LNCaP clone FGC (cell line): ENCODE measurements around the gene TFRC.

Experiments used
- DNase-seq: peaks from one replicate; pipeline ENCODE4 v3.0.0-alpha.2; 2011; ENCODE audit warnings: low read depth
- H3K4me3 ChIP-seq: 2 replicates; pipeline ENCODE4 v1.5.1; 2011; ENCODE audit warnings: mild to moderate bottlenecking, low read depth, low read length, control low read depth
- TF ChIP-seq, protein P1 (sequence below): IDR thresholded peaks from 2 replicates; pipeline ENCODE4 v1.5.1; 2012; ENCODE audit warnings: mild to moderate bottlenecking; ENCODE audit not compliant: control insufficient read depth, insufficient read depth; ENCODE audit errors: extremely low read depth

Gene TFRC

DNA sequence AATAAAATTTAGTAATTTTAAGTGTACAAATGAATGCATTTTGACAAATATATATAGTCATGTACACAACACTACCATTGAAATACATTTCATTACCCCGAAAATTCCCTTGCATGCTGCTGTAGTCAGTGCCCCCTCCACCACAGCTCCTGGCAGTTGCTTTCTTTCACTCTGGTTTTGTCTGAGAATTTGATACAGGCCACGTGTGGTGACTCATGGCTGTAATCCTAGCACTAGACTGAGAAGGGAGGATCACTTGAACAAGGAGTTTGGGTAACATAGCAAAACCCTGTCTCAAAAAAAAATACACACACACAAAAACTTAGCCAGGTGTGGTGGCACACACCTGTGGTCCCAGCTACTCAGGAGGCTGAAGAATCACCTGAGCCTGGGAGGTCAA is 65.4 kb downstream of the TFRC start:
- TF ChIP-seq, protein P1, sequence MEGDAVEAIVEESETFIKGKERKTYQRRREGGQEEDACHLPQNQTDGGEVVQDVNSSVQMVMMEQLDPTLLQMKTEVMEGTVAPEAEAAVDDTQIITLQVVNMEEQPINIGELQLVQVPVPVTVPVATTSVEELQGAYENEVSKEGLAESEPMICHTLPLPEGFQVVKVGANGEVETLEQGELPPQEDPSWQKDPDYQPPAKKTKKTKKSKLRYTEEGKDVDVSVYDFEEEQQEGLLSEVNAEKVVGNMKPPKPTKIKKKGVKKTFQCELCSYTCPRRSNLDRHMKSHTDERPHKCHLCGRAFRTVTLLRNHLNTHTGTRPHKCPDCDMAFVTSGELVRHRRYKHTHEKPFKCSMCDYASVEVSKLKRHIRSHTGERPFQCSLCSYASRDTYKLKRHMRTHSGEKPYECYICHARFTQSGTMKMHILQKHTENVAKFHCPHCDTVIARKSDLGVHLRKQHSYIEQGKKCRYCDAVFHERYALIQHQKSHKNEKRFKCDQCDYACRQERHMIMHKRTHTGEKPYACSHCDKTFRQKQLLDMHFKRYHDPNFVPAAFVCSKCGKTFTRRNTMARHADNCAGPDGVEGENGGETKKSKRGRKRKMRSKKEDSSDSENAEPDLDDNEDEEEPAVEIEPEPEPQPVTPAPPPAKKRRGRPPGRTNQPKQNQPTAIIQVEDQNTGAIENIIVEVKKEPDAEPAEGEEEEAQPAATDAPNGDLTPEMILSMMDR, result no peak
- no peak overlapping the region for H3K4me3 ChIP-seq
- DNase-seq, result no peak

DNA sequence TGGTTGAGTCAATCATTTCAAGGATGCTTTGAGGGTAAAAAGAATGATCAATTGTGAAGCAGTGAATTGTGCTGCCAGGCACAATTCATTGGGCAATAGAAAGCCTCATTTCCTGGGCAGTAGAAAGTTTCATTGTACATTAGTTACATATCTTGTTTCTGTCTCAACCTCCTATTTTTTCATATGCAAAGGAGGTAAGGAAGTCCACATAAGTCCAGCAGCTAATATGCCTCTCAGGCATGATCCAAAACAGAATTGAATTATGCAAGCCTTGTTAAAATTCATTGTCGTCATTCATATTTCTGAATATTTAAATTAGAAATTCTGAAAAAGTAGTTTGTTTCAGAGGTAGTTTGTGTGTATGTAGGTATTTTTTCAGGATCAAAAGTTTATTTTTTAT is 65.8 kb downstream of the TFRC start:
- H3K4me3 ChIP-seq, result no peak overlapping the region
- DNase-seq, result no peak
- TF ChIP-seq, protein P1, result no peak

DNA sequence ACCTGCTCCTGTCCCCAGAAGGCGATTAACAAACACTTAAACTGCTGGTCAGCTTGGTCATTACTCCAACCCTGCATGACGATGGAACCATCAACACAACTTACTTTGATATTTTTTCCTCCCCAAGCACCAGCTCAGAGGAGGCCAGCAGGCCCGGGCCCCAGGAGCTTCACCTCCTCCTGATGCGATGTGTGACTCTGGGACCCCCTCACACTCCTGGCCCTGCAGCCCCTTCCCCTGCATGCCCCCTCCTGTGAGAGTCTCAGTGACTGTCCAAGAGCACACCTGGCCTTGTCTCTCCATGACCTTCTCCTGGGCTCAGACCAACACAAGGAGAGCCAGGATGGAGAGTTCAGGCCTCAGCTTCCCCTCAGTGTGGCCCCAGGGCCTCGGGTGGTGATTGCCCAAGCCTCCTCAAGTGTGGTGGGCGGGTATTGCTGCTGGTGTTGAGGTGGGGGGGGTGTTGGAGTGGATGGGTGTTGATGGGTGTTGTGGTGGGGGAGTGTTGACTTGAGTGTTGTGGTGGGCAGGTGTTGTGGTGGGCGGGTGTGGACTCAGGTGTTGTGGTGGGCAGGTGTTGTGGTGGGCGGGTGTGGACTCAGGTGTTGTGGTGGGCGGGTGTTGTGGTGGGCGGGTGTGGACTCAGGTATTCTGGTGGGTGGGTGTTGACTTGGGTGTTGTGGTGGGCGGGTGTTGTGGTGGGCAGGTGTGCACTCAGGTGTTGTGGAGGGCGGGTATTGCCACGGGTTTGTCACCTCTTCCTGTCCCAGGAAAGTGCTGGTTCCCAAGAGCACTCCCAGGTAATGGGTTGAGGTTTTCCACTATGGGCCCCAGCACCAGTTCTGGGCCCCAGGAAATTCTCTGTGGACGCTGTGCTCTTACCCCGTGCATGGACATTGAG is 68.1 kb downstream of the TFRC start:
- TF ChIP-seq, protein P1, result no peak
- no peak for DNase-seq
- no peak overlapping the region for H3K4me3 ChIP-seq

DNA sequence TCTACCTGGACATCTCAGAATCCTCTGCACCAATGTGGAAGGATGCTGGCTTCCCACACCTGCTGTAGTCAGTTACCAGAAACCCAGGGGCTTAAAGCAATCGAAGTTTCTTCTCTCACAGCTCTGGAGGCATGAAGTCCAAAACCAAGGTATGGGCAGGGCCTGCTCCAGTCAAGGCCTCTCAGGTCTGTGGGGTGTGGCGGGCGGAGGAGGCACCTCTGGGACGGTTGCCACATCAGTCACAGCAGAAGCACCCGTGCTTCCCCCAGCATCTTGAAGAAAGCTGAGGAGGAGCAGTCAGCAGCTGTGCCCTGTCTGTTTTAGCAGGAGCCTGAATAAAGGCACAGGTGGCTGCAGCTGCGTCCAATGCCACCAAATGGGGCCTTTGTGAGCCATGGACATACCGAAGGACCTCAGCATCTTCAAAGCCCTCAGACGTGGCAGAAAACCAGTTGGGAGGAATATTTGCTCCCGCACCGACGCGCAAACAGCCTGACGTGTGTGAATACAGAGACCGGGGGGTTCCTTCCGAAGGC is 68.9 kb downstream of the TFRC start:
- no peak for DNase-seq
- TF ChIP-seq, protein P1, result no peak
- H3K4me3 ChIP-seq, result no peak overlapping the region

DNA sequence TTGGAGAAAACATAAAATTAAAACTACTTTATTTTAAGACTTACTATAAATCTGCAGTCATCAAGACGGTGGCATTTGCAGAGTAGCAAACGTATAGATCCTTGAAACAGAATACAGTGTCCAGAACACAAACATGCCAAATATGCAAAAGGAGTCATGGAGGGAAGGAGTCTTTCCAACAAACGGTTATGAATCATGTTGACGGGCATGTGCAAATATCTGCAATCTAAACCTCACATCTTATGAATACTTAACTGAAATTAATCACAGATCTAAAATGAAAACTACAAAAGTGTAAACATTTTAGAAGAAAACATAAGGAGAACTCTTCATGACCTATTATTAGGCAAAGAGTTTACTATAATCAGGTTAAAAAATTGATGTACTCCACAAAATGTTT is 69.4 kb downstream of the TFRC start:
- DNase-seq, result no peak
- TF ChIP-seq, protein P1, result no peak

DNA sequence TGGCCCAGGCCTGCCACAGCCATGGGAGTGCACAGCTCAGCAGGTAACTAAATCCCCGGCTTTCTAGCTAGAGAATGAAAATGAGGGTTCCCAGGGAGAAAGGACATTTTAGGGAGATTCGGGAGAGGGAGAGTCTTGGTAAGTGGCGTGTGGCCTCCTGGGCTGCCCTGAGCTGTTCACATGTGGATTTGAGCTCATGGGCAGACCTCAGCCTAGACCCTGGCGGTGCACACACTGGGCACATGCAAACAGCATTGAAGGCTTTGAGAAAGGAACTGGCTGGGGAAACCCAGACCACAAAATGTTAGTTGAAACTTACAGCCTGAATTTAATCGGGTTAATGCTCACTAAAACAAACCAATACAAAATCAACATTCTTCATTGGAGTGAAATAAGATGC is 72.4 kb downstream of the TFRC start:
- no peak for DNase-seq
- TF ChIP-seq, protein P1, result no peak
- no peak overlapping the region for H3K4me3 ChIP-seq

More for the DNA sequence above, 69.4 kb downstream of the TFRC start:
- no peak overlapping the region for H3K4me3 ChIP-seq
